IMR-90 (cell line): ENCODE measurements around the gene PIP4K2B. TPM values are rescaled to one million over a fixed set of nuclear protein-coding genes. Genes with fewer than 3 reads are reported as not detected.

Source experiments
- ATAC-seq: fragments of 200-7000 bp; cut with Tn5 transposase; 2 replicates; pipeline ENCODE4 v1.9.1; 2020; ENCODE audit warnings: low read depth, mild to moderate bottlenecking, moderate library complexity
- BruUV-seq: library from RNA; stranded (reverse); fragments of 400-500 nt; replicated peaks from 2 replicates; lab custom pipeline; 2021; lab: Mats Ljungman, UMichigan
- CTCF ChIA-PET: fragments of 300-600 bp; formaldehyde crosslinking; extraction: SDS; loops from one replicate; lab custom pipeline; 2021; ENCODE audit warnings: antibody characterized with exemption; lab: Yijun Ruan, JAX
- POLR2A ChIA-PET: fragments of 300-600 bp; sonication (Branson Sonifier 250); formaldehyde crosslinking; loops from one replicate; lab custom pipeline; 2022; ENCODE audit warnings: antibody characterized with exemption; ENCODE audit not compliant: unreplicated experiment; lab: Charles Lee
- DNase-seq: peaks from one replicate; pipeline ENCODE4 v3.0.0; 2013
- H2AFZ ChIP-seq: replicated peaks from 2 replicates; pipeline ENCODE3; 2013; ENCODE audit warnings: low read length, mild to moderate bottlenecking; ENCODE audit not compliant: poor library complexity
- H2AK5ac ChIP-seq: 2 replicates; pipeline ENCODE4 v1.6.1; 2013; ENCODE audit warnings: low read depth, low read length, inconsistent platforms
- H2AK9ac ChIP-seq: replicated peaks from 2 replicates; pipeline ENCODE3; 2013; ENCODE audit warnings: mild to moderate bottlenecking, low read depth, low read length, moderate library complexity; ENCODE audit not compliant: poor library complexity
- H2BK120ac ChIP-seq: 2 replicates; pipeline ENCODE4 v1.6.1; 2013; ENCODE audit warnings: low read depth, low read length, inconsistent platforms
- H2BK15ac ChIP-seq: 3 replicates; pipeline ENCODE4 v1.6.1; 2013; ENCODE audit warnings: low read depth, low read length, inconsistent platforms
- H2BK20ac ChIP-seq: 2 replicates; pipeline ENCODE4 v1.6.1; 2013; ENCODE audit warnings: low read depth, mild to moderate bottlenecking, inconsistent platforms, low read length, moderate library complexity
- H2BK5ac ChIP-seq: 2 replicates; pipeline ENCODE4 v1.6.1; 2013; ENCODE audit warnings: mild to moderate bottlenecking, low read depth, low read length, inconsistent platforms; ENCODE audit not compliant: poor library complexity, severe bottlenecking
- H3K14ac ChIP-seq: replicated peaks from 2 replicates; pipeline ENCODE4 v1.6.1; 2013; ENCODE audit warnings: low read depth, low read length, inconsistent platforms
- H3K18ac ChIP-seq: 2 replicates; pipeline ENCODE4 v1.6.1; 2013; ENCODE audit warnings: low read depth, low read length, control low read depth
- H3K23ac ChIP-seq: 2 replicates; pipeline ENCODE4 v1.6.1; 2013; ENCODE audit warnings: low read depth, low read length, inconsistent platforms
- H3K27ac ChIP-seq: 2 replicates; pipeline ENCODE4 v1.5.1; 2013; ENCODE audit warnings: mild to moderate bottlenecking, control low read depth, low read length; ENCODE audit not compliant: insufficient read depth
- H3K27me3 ChIP-seq: 2 replicates; pipeline ENCODE4 v1.6.1; 2013; ENCODE audit warnings: low read length; ENCODE audit not compliant: control insufficient read depth, insufficient read depth
- H3K36me3 ChIP-seq: 2 replicates; pipeline ENCODE4 v1.6.1; 2013; ENCODE audit warnings: low read length, mixed read lengths; ENCODE audit not compliant: control insufficient read depth, insufficient read depth
- H3K4ac ChIP-seq: 2 replicates; pipeline ENCODE4 v1.6.1; 2013; ENCODE audit warnings: low read depth, low read length, inconsistent platforms
- H3K4me1 ChIP-seq: 2 replicates; pipeline ENCODE4 v1.6.1; 2013; ENCODE audit warnings: low read length, mixed read lengths; ENCODE audit not compliant: control insufficient read depth, insufficient read depth
- H3K4me2 ChIP-seq: 2 replicates; pipeline ENCODE4 v1.6.1; 2013; ENCODE audit warnings: low read depth, mild to moderate bottlenecking, control low read depth, low read length, moderate library complexity
- H3K4me3 ChIP-seq: 2 replicates; pipeline ENCODE4 v1.5.1; 2013; ENCODE audit warnings: low read depth, mild to moderate bottlenecking, control low read depth, low read length, moderate library complexity; ENCODE audit not compliant: insufficient read depth
- H3K56ac ChIP-seq: 2 replicates; pipeline ENCODE4 v1.6.1; 2013; ENCODE audit warnings: low read length, inconsistent platforms; ENCODE audit not compliant: insufficient read depth; ENCODE audit errors: extremely low read depth
- H3K79me1 ChIP-seq, 2 experiments: 2 replicates each; pipeline ENCODE4 v1.6.1; 2013; ENCODE audit warnings: low read length in 2 of 2, inconsistent platforms in 1 of 2, low read depth in 1 of 2
- H3K9ac ChIP-seq: 2 replicates; pipeline ENCODE4 v1.6.1; 2013; ENCODE audit warnings: low read depth, low read length, control low read depth
- H3K9me1 ChIP-seq: 2 replicates; pipeline ENCODE4 v1.6.1; 2013; ENCODE audit warnings: low read length, inconsistent platforms; ENCODE audit not compliant: insufficient read depth
- H3K9me3 ChIP-seq: 2 replicates; pipeline ENCODE4 v1.6.1; 2013; ENCODE audit warnings: low read length; ENCODE audit not compliant: control insufficient read depth, insufficient read depth
- H4K20me1 ChIP-seq: 2 replicates; pipeline ENCODE4 v1.6.1; 2013; ENCODE audit warnings: low read length, inconsistent platforms; ENCODE audit not compliant: insufficient read depth
- H4K5ac ChIP-seq: 2 replicates; pipeline ENCODE4 v1.6.1; 2013; ENCODE audit warnings: mild to moderate bottlenecking, low read depth, low read length, control low read depth
- H4K8ac ChIP-seq, 2 experiments: 2 replicates each; pipeline ENCODE4 v1.6.1; 2013; ENCODE audit warnings: low read depth in 2 of 2, low read length in 2 of 2, control low read depth in 1 of 2, inconsistent platforms in 1 of 2
- H4K91ac ChIP-seq: 2 replicates; pipeline ENCODE4 v1.6.1; 2013; ENCODE audit warnings: low read depth, low read length, inconsistent platforms; ENCODE audit not compliant: insufficient read depth
- BHLHE40 ChIP-seq: fragments of 150-350 bp; IDR thresholded peaks from 2 replicates; pipeline ENCODE4 v1.6.1; 2016; ENCODE audit warnings: mild to moderate bottlenecking, low read depth, low read length
- CEBPB ChIP-seq: IDR thresholded peaks from 2 replicates; pipeline ENCODE4 v1.6.1; 2012; ENCODE audit warnings: low read depth, low read length, improper control_type of control experiment
- FOS ChIP-seq: fragments of 150-350 bp; IDR thresholded peaks from 2 replicates; pipeline ENCODE4 v1.6.1; 2016; ENCODE audit warnings: low read depth, low read length
- MAFK ChIP-seq: IDR thresholded peaks from 2 replicates; pipeline ENCODE4 v1.6.1; 2012; ENCODE audit warnings: low read depth, low read length, improper control_type of control experiment
- MAZ ChIP-seq: IDR thresholded peaks from 2 replicates; pipeline ENCODE4 v1.6.1; 2012; ENCODE audit warnings: low read depth, mild to moderate bottlenecking, low read length, improper control_type of control experiment, moderate library complexity, borderline replicate concordance
- MXI1 ChIP-seq: IDR thresholded peaks from 2 replicates; pipeline ENCODE4 v1.6.1; 2012; ENCODE audit warnings: low read depth, mild to moderate bottlenecking, low read length, moderate library complexity, borderline replicate concordance
- NFE2L2 ChIP-seq: fragments of 150-350 bp; IDR thresholded peaks from 2 replicates; pipeline ENCODE4 v1.6.1; 2016; ENCODE audit warnings: low read depth, mild to moderate bottlenecking, low read length
- RAD21 ChIP-seq: IDR thresholded peaks from 2 replicates; pipeline ENCODE4 v1.6.1; 2012; ENCODE audit warnings: low read length, improper control_type of control experiment
- RCOR1 ChIP-seq: IDR thresholded peaks from 2 replicates; pipeline ENCODE4 v1.6.1; 2012; ENCODE audit warnings: mild to moderate bottlenecking, low read length, improper control_type of control experiment; ENCODE audit not compliant: insufficient replicate concordance
- RFX5 ChIP-seq: IDR thresholded peaks from 2 replicates; pipeline ENCODE4 v1.8.0; 2012; ENCODE audit warnings: low read depth, mild to moderate bottlenecking, low read length, moderate library complexity
- SMC3 ChIP-seq: fragments of 150-350 bp; IDR thresholded peaks from 2 replicates; pipeline ENCODE4 v1.6.1; 2016; ENCODE audit warnings: low read depth, mild to moderate bottlenecking, antibody characterized with exemption, low read length, moderate library complexity
- WGBS, 2 experiments: methylation state at CpG; one replicate each; pipeline versions ENCODE4 v1.1.5 to v1.1.7; 2013; ENCODE audit warnings: missing lambda C conversion rate in 2 of 2; ENCODE audit not compliant: insufficient read length in 1 of 2; ENCODE audit errors: extremely low coverage in 2 of 2; 5-methylcytosine and 5-hydroxymethylcytosine counted together
- dilution Hi-C: fragments of 300-500 bp; cut with HindIII; formaldehyde crosslinking; loops from one replicate; pipeline ENCODE4 v1.14.3; 2018; ENCODE audit warnings: low sequenced_read_pairs; ENCODE audit not compliant: unreplicated experiment
- in situ Hi-C: fragments of 300-500 bp; cut with MboI; formaldehyde crosslinking; loops from 3 replicates; pipeline ENCODE4 v1.14.3; 2019; ENCODE audit warnings: low sequenced_read_pairs, inconsistent platforms, mixed read lengths
- intact Hi-C: fragments of 100-400 bp; cut with micrococcal nuclease; formaldehyde crosslinking; loops from 2 replicates; pipeline ENCODE4 v1.10.0; 2022
- polyA plus RNA-seq, 3 experiments: library from polyadenylated mRNA; depleted of rRNA; stranded (reverse); fragments of >200 nt; gene quantifications; 2 replicates each; pipeline ENCODE4 v1.2.3, GENCODE V29; 2012; ENCODE audit warnings: low replicate concordance in 1 of 3
- total RNA-seq: library from RNA; depleted of rRNA; stranded (reverse); fragments of >200 nt; gene quantifications from 2 replicates; pipeline ENCODE4 v1.2.3, GENCODE V29; 2012
- TF ChIP-seq, protein P1 (sequence below): fragments of 150-350 bp; IDR thresholded peaks from 2 replicates; pipeline ENCODE4 v1.6.1; 2017; ENCODE audit warnings: mild to moderate bottlenecking, antibody characterized with exemption, low read length, low read depth
- TF ChIP-seq, protein P2 (sequence below): fragments of 150-350 bp; IDR thresholded peaks from 2 replicates; pipeline ENCODE4 v1.6.1; 2016; ENCODE audit warnings: low read depth, mild to moderate bottlenecking, low read length, moderate library complexity, borderline replicate concordance

Gene PIP4K2B
- total and polyA plus RNA-seq, 2 of the 4 experiments (the other 2 are of a cell fraction) = 40.0 to 40.2 TPM

DNA sequence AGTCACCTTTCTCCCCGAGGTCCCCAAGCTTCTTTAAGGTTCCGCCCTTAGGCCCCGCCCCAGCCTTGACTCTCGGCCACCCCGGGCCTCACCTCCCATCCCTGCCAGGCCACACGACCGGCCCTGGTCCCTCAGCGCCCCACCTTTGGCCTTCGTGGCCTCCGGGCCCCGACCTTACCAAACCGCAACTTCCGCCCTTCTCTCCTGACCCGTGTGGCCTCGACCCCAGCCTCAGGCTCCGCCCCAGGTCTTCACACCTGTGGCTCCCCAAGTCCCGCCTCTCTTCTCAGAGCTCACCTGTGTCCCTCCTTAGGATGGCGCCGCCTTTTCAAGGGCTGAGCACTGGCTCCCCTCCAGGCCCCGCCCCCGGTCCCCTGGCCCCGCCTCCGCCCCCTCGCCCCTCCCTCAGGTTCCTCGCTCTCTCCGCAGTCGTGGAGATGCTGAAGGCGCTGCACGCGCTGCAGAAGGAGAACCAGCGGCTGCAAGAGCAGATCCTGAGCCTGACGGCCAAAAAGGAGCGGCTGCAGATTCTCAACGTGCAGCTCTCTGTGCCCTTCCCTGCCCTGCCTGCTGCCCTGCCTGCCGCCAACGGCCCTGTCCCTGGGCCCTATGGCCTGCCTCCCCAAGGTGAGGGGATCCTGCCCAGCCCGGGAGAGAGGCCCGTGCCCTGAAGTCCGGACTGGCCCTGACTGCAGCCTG, 79.3 kb downstream of the PIP4K2B start:
- Histone ChIP-seq H3K4me3 (no peak overlapping the region), H3K18ac (no peak overlapping the region), H3K9ac (no peak overlapping the region), H3K9me1 (no peaks in the 10 kb centered on the region), H4K20me1 (no peaks in the 10 kb centered on the region), H3K4me2 (no peak overlapping the region), H3K79me1 (no peaks in the 10 kb centered on the region), H3K4me1 (no peaks in the 10 kb centered on the region; the same call in 1 of the 2 replicates), H3K14ac (no peak overlapping the region), H2AK9ac (no peak overlapping the region), H4K8ac (no peak overlapping the region), H3K9me3 (no peaks in the 10 kb centered on the region), H3K23ac (no peak overlapping the region), H2BK120ac (no peak overlapping the region), H2BK15ac (no peak overlapping the region), H2BK20ac (no peak overlapping the region), H2AK5ac (no peak overlapping the region), H4K5ac (no peak overlapping the region), H3K56ac (no peak overlapping the region), H2BK5ac (no peak overlapping the region), H4K91ac (no peak overlapping the region), H3K36me3 (peaks cover 59% of the 10 kb centered on the region), H3K27ac (no peak overlapping the region), H3K4ac (no peak overlapping the region), H3K27me3 (no peaks in the 10 kb centered on the region), H2AFZ (no peak overlapping the region)
- no TSS peak for BruUV-seq
- dilution Hi-C loops (no loop called here), intact Hi-C loops (no loop called here), in situ Hi-C loops (no loop called here)
- ChIA-PET POLR2A (no interaction called here), CTCF (no interaction called here)
- TF ChIP-seq MXI1 (no peak), RAD21 (no peak), MAZ (no peak), MAFK (no peak), CEBPB (no peak), FOS (no peak), SMC3 (no peak), RCOR1 (no peak), NFE2L2 (no peak), RFX5 (no peak), BHLHE40 (no peak)
- TF ChIP-seq, protein P1, sequence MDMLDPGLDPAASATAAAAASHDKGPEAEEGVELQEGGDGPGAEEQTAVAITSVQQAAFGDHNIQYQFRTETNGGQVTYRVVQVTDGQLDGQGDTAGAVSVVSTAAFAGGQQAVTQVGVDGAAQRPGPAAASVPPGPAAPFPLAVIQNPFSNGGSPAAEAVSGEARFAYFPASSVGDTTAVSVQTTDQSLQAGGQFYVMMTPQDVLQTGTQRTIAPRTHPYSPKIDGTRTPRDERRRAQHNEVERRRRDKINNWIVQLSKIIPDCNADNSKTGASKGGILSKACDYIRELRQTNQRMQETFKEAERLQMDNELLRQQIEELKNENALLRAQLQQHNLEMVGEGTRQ = no peak
- TF ChIP-seq, protein P2, sequence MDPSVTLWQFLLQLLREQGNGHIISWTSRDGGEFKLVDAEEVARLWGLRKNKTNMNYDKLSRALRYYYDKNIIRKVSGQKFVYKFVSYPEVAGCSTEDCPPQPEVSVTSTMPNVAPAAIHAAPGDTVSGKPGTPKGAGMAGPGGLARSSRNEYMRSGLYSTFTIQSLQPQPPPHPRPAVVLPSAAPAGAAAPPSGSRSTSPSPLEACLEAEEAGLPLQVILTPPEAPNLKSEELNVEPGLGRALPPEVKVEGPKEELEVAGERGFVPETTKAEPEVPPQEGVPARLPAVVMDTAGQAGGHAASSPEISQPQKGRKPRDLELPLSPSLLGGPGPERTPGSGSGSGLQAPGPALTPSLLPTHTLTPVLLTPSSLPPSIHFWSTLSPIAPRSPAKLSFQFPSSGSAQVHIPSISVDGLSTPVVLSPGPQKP = no peak
- ATAC-seq (no peak), DNase-seq (no peak)
- 76% methylated on average over 13 of the region's 39 CpGs; no CpG with 5 or more reads in 1 of the 2 experiments for WGBS, 2 experiments
